ENCODE data around the gene THSD4. TPM values are rescaled to one million over a fixed set of nuclear protein-coding genes. Genes with fewer than 3 reads are reported as not detected.

THSD4 gene
- total RNA-seq, 2 experiments from 2014 or later, result not detected

DNA sequence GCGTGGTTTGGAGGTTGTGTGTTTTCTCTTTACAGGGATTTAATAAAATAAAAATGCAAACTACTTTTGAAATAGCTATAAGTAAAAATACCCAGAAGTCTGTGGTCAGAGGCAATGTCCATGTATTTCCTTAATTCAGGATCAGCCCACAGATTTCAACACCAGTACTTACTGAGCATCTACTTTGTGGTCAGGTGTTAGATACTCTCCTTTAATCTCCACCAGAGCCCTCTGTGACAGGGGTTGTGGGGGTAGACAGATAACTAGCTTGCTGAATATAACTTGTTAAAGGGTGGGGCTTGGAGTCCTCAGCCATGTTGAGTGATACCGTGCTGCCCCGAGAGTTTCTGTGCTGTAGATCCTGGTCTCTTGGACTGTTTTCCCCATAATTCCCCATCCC is 451.0 kb downstream of the THSD4 start:
- intact Hi-C loops (cut with DNase I, micrococcal nuclease), result no loop called here
- CTCF ChIA-PET, result no interaction called here

GRCh38 chr15:71567173-71567572 is 451.9 kb downstream of the THSD4 start:
- CTCF ChIA-PET, result no interaction called here
- Mint-ChIP-seq H3K4me1 (ENCODE audit: low read depth) (no peaks in the 10 kb centered on the region), H3K9me3 (no peaks in the 10 kb centered on the region), H3K27me3 (peaks cover 48% of the 10 kb centered on the region), H3K27ac (no peak overlapping the region), H3K4me3 (no peak overlapping the region), H3K36me3 (ENCODE audit: low read depth) (no peaks in the 10 kb centered on the region)
- no peak overlapping the region for H3K4me3 ChIP-seq (ENCODE audit: low read length)
- no peaks in the 10 kb centered on the region for H3K9me3 ChIP-seq (ENCODE audit: control insufficient read depth in 1 of 2, insufficient read depth in 1 of 2, low read length in 2 of 2)
- H3K27ac ChIP-seq (ENCODE audit: low read depth in 1 of 2, low read length in 2 of 2), result no peak overlapping the region
- intact Hi-C loops (cut with DNase I, micrococcal nuclease), result no loop called here
- DNase-seq (no peak), ATAC-seq (ENCODE audit: poor library complexity) (no peak)
- H3K4me1 ChIP-seq (ENCODE audit: insufficient read depth, low read length), result no peaks in the 10 kb centered on the region
- H3K36me3 ChIP-seq (ENCODE audit: insufficient read depth, low read length), result no peaks in the 10 kb centered on the region
- POLR2A ChIA-PET, result interaction anchor here (0.7 kb wide), 1 partner anchor 51 kb away, joined by 3 read pairs; no protein-coding TSS in a partner anchor
- TF ChIP-seq CTCF (IDR thresholded peaks at IDR 0.05), result no peak
- H3K27me3 ChIP-seq (ENCODE audit: control insufficient read depth in 1 of 2, insufficient read depth in 2 of 2, low read length in 2 of 2), result peaks cover 3 to 17% of the 10 kb centered on the region in 2 experiments

More for the DNA sequence above, 451.0 kb downstream of the THSD4 start:
- Mint-ChIP-seq H3K36me3 (ENCODE audit: low read depth) (no peaks in the 10 kb centered on the region), H3K4me3 (no peak overlapping the region), H3K27me3 (peaks cover 54% of the 10 kb centered on the region), H3K4me1 (ENCODE audit: low read depth) (no peaks in the 10 kb centered on the region), H3K9me3 (no peaks in the 10 kb centered on the region), H3K27ac (no peak overlapping the region)
- Histone ChIP-seq H3K4me1 (ENCODE audit: insufficient read depth, low read length) (no peaks in the 10 kb centered on the region), H3K9me3 (ENCODE audit: control insufficient read depth in 1 of 2, insufficient read depth in 1 of 2, low read length in 2 of 2) (no peaks in the 10 kb centered on the region), H3K27me3 (ENCODE audit: control insufficient read depth in 1 of 2, insufficient read depth in 2 of 2, low read length in 2 of 2) (peaks cover 3 to 10% of the 10 kb centered on the region in 2 experiments), H3K4me3 (ENCODE audit: low read length) (no peak overlapping the region), H3K27ac (ENCODE audit: low read depth in 1 of 2, low read length in 2 of 2) (no peak overlapping the region), H3K36me3 (ENCODE audit: insufficient read depth, low read length) (no peaks in the 10 kb centered on the region)
- DNase-seq (no peak), ATAC-seq (ENCODE audit: poor library complexity) (no peak)
- no peak for TF ChIP-seq CTCF (IDR thresholded peaks at IDR 0.05)
- POLR2A ChIA-PET, result no interaction called here

DNA sequence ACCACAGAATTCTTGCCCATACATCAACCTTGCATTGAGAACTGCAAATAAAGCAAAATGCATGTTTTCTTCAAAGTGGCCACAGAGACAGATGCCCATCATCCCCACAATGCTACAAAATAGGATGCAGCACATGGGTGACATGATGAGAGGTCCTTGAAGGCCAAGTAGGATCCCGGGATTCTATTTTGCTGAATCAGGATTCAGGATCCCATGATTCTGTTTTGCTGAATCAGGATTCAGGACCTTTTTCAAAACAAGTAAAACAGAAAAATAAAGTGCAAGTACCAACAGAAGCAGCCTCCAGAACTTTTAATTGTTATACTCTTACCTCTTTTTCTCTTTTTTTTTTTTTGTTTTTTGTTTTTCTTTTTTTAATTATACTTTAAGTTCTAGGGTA is 453.0 kb downstream of the THSD4 start:
- no peaks in the 10 kb centered on the region for H3K9me3 ChIP-seq (ENCODE audit: control insufficient read depth in 1 of 2, insufficient read depth in 1 of 2, low read length in 2 of 2)
- no peaks in the 10 kb centered on the region for H3K36me3 Mint-ChIP-seq (ENCODE audit: low read depth)
- no peaks in the 10 kb centered on the region for H3K9me3 Mint-ChIP-seq
- no peaks in the 10 kb centered on the region for H3K36me3 ChIP-seq (ENCODE audit: insufficient read depth, low read length)
- POLR2A ChIA-PET, result no interaction called here
- no peak overlapping the region for H3K4me3 ChIP-seq (ENCODE audit: low read length)
- no peaks in the 10 kb centered on the region for H3K4me1 Mint-ChIP-seq (ENCODE audit: low read depth)
- no peaks in the 10 kb centered on the region for H3K4me1 ChIP-seq (ENCODE audit: insufficient read depth, low read length)
- DNase-seq (no peak), ATAC-seq (ENCODE audit: poor library complexity) (no peak)
- peaks cover 3 to 17% of the 10 kb centered on the region in 2 experiments for H3K27me3 ChIP-seq (ENCODE audit: control insufficient read depth in 1 of 2, insufficient read depth in 2 of 2, low read length in 2 of 2)
- CTCF ChIA-PET, result no interaction called here
- no peak overlapping the region for H3K27ac Mint-ChIP-seq
- H3K27ac ChIP-seq (ENCODE audit: low read depth in 1 of 2, low read length in 2 of 2), result no peak overlapping the region
- no peak for TF ChIP-seq CTCF (IDR thresholded peaks at IDR 0.05)
- no peak overlapping the region for H3K4me3 Mint-ChIP-seq
- intact Hi-C loops (cut with DNase I, micrococcal nuclease), result no loop called here
- peaks cover 52% of the 10 kb centered on the region for H3K27me3 Mint-ChIP-seq

Data from CD4-positive, alpha-beta T cell (primary cell).